GM12874 (cell line): ENCODE results near the gene CDH13.

Source experiments
- TF ChIP-seq, protein P1 (sequence below): IDR thresholded peaks from 2 replicates; pipeline ENCODE4 v1.5.1; 2011; ENCODE audit warnings: low read depth, mild to moderate bottlenecking, control low read depth, low read length, moderate library complexity; ENCODE audit not compliant: insufficient read depth

CDH13 gene

GRCh38 chr16:82995286-82995923 lies 368.6 kb downstream of the CDH13 start:
- TF ChIP-seq, protein P1, sequence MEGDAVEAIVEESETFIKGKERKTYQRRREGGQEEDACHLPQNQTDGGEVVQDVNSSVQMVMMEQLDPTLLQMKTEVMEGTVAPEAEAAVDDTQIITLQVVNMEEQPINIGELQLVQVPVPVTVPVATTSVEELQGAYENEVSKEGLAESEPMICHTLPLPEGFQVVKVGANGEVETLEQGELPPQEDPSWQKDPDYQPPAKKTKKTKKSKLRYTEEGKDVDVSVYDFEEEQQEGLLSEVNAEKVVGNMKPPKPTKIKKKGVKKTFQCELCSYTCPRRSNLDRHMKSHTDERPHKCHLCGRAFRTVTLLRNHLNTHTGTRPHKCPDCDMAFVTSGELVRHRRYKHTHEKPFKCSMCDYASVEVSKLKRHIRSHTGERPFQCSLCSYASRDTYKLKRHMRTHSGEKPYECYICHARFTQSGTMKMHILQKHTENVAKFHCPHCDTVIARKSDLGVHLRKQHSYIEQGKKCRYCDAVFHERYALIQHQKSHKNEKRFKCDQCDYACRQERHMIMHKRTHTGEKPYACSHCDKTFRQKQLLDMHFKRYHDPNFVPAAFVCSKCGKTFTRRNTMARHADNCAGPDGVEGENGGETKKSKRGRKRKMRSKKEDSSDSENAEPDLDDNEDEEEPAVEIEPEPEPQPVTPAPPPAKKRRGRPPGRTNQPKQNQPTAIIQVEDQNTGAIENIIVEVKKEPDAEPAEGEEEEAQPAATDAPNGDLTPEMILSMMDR = no peak

DNA sequence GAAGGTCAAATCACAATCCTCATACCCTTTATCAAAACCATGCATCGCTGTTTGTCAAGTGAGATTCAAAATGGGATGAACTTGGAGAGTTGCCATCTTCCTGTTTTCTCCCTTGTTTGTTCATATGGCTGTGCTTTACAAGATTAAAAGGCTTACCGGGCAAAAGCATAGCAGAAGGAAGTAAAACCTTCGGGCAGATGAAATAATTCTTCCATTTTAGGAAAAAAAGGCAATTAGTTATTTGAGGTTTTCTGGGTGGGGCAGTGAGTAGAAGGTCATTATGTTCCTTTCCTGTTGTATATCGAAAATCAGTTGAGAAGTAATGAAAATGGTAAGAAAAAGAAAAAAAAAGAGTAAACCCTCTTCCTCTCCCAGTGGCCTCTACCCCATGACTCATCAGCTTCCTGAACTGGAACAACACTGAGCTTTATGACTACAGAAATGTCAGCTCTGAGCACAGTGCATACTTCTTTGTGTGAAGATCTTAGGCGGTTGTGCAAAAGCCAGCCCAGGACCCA lies 369.2 kb downstream of the CDH13 start:
- TF ChIP-seq, protein P1 = no peak

DNA sequence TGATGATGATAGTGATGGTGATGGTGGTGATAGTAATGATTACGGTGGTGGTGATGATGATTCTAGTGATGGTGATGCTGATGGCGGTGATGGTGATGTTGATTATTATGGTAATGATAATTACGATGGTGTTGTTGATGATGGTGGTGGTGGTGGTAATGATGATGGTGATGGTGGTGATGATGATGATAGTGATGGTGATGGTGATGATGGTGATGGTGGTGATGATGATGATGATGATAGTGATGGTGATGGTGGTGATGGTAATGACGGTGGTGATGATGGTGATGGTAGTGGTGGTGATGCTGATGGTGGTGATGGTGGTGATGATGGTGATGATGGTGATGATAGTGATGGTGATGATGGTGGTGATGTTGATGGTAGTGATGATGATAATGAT lies 370.0 kb downstream of the CDH13 start:
- TF ChIP-seq, protein P1 = no peak

DNA sequence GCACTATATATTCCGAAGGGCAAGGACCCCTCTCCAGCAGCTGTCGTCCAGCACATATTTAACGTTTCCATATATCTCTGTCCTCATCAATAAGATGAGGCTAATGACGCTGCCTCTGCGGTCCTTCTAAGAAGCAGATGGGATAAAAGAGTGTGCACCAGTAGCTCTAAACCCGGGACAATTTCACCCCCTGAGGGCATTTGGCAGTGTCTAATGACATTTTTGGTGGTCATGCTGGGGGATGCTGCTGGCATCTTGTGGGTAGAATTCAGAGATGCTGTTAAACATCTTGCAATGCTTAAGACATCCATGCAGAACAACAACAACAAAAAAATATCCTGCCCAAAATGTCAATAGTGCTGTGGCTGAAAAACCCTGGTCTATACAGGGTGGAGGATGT lies 372.9 kb downstream of the CDH13 start:
- TF ChIP-seq, protein P1 = no peak

- TF ChIP-seq, protein P1 = no peak
Measured at GRCh38 chr16:83002351-83003334, 375.9 kb downstream of the CDH13 start.

DNA sequence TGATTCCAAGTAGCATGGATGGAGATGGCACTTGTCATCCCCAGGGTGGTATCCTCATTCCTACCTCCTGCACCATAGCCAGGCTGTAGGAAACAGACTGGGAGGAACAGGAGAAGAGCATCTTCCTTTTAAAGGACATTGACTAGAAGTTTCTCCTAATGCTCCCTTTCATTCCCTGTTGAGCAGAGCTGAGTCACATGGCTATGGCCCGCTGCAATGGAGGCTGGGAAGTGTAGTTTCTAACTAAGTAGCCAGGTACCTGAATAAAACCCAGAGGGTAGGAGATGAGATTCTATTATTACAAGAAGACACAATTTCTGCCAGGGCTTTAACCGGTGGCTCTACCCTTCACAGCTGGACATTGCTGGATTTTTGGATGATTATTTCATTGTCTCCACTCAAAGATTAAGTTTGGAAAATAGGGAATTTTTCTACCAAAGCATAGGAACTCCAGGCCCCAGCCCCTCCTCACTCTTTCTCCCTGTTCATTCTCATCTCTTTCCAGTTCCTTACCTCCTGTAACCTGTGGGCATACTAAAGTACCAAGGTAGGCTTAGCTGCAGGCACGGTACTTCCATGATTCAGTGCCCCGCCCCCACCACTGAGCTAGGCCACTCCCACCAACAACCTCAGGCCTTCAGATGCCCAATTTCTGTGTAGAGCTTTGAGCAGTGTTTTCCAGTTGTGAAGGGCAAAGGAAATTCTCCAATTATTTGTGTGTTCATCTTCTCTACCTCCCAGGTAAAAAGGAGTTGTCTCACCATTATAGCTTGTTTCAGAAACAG lies 378.3 kb downstream of the CDH13 start:
- TF ChIP-seq, protein P1 = no peak
